Measurements from ENCODE around the gene SIK3. TPM values are rescaled to one million over a fixed set of nuclear protein-coding genes. Genes with fewer than 3 reads are reported as not detected.

Gene SIK3
- polyA plus RNA-seq, 1 experiment: 9.0 TPM

DNA sequence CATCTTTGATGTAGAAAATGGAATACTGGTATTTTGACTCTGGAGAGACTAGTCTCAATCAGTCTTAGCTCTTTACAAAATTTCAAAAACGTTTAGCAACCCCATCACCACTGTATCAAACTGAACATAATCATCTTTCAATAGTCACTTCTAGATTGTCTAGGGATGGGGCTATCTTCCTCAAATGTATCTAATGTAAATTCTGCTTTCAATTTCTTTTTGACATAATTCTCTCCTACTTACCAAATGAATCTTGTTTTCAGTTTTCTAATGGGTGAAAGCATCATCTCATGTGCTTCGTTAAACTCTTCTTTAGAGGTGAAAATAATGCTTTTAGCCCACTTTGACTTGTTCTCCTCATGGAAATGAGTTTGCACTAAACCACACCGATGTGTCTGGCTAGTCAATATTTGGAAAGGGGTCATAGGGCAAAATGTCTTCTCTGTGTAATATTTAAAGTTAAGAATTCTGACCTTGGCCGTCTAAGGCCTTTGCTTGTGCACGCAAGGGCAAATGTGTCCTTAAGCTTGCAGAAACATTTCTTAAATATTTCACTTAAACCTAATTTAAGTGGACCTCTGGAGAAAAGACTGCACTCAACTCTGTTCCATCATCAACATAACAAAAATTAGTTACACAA is 5.2 kb downstream of the SIK3 start:
- Histone ChIP-seq H3K27ac (ENCODE audit: low read depth, low read length) (no peak overlapping the region), H3K27me3 (ENCODE audit: control insufficient read depth, insufficient read depth, low read length) (no peaks in the 10 kb centered on the region), H3K4me3 (ENCODE audit: low read depth, low read length) (no peak overlapping the region), H3K9me3 (ENCODE audit: control insufficient read depth, insufficient read depth, low read length) (no peaks in the 10 kb centered on the region; the same call in 1 of the 2 replicates)
- TF ChIP-seq, protein P1, sequence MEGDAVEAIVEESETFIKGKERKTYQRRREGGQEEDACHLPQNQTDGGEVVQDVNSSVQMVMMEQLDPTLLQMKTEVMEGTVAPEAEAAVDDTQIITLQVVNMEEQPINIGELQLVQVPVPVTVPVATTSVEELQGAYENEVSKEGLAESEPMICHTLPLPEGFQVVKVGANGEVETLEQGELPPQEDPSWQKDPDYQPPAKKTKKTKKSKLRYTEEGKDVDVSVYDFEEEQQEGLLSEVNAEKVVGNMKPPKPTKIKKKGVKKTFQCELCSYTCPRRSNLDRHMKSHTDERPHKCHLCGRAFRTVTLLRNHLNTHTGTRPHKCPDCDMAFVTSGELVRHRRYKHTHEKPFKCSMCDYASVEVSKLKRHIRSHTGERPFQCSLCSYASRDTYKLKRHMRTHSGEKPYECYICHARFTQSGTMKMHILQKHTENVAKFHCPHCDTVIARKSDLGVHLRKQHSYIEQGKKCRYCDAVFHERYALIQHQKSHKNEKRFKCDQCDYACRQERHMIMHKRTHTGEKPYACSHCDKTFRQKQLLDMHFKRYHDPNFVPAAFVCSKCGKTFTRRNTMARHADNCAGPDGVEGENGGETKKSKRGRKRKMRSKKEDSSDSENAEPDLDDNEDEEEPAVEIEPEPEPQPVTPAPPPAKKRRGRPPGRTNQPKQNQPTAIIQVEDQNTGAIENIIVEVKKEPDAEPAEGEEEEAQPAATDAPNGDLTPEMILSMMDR (IDR thresholded peaks at IDR 0.05; ENCODE audit: low read depth, low read length): no peak
- no peak for DNase-seq (ENCODE audit: low read depth, low spot score)
- ChIA-PET CTCF (interaction anchor here (0.5 to 1.5 kb wide), 3 partner anchors 13 to 62 kb away, joined by 3 to 10 read pairs (median 3); no protein-coding TSS in a partner anchor), POLR2A (no interaction called here)

DNA sequence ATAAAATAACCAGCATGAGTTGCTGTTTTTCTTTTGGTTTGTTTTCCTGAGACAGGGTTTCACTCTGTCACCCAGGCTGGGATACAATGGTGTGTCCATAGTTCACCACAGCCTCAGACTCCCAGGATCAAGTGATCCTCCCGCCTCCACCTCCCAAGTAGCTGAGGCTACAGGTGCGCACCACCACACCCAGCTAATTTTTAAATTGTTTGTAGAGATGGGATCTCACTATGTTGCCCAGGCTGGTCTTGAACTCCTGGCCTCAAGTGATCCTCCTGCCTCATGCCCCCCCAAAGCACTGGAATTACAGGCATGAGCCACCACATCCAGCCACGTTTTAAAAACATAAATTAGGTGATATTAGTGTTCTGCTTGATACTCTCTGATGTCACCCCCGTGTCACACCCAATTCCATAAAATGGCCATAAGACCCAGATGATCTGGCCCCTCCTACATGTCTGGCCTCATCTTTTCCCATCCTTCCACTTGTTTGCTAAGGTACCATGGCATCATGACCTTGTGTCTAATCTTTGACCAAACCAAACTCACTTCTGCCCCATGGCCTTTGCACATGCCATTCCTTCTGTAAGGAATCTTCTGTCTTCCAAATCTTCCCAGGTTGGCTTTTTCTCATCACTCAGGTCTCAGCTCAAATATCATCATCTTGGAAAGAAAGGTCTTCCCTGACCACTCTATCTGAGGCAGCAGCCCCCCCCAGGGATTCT is 6.3 kb downstream of the SIK3 start:
- TF ChIP-seq, protein P1 (IDR thresholded peaks at IDR 0.05; ENCODE audit: low read depth, low read length): no peak
- POLR2A ChIA-PET: no interaction called here
- Histone ChIP-seq H3K4me3 (ENCODE audit: low read depth, low read length) (no peak overlapping the region), H3K27me3 (ENCODE audit: control insufficient read depth, insufficient read depth, low read length) (no peaks in the 10 kb centered on the region), H3K27ac (ENCODE audit: low read depth, low read length) (no peak overlapping the region), H3K9me3 (ENCODE audit: control insufficient read depth, insufficient read depth, low read length) (no peaks in the 10 kb centered on the region; the same call in 1 of the 2 replicates)
- CTCF ChIA-PET: interaction anchor here (0.7 kb wide), 1 partner anchor 33 kb away, joined by 3 read pairs; no protein-coding TSS in a partner anchor
- no peak for DNase-seq (ENCODE audit: low read depth, low spot score)

DNA sequence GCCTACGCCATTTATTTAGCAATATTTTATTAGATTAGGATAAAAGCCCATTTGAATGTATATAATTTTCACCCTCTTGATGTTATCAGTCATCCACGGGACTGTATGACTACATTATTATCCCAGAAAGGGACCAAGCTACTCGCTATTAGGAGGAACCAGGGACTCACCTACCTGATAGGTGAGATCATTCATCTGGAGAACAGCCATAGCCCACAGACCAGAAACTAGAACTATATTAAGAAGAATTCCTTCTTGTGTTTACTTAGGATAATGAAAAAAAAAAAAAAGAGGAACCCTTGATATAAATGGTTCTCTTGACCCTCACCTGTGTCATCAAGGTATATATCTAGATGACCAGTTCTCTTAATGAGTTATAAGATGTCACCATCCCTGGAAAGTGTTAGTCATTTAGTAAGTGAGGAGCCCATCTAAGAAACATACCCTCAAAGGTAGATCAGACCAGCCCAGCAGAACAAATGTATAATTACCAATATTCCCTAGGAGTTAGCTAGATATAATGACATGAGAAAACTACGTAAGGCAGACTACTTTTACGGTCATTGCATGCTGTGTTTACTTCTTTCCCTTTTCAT is 8.0 kb downstream of the SIK3 start:
- no peak overlapping the region for H3K4me3 ChIP-seq (ENCODE audit: low read depth, low read length)
- DNase-seq (ENCODE audit: low read depth, low spot score): no peak
- no peaks in the 10 kb centered on the region for H3K27me3 ChIP-seq (ENCODE audit: control insufficient read depth, insufficient read depth, low read length)
- H3K9me3 ChIP-seq (ENCODE audit: control insufficient read depth, insufficient read depth, low read length): no peaks in the 10 kb centered on the region; the same call in 1 of the 2 replicates
- CTCF ChIA-PET: interaction anchor here (0.8 to 0.9 kb wide), 2 partner anchors 8 to 20 kb away, joined by 4 read pairs; partner anchors contain the start of gene SIK3
- TF ChIP-seq, protein P1 (IDR thresholded peaks at IDR 0.05; ENCODE audit: low read depth, low read length): no peak
- POLR2A ChIA-PET: no interaction called here
- H3K27ac ChIP-seq (ENCODE audit: low read depth, low read length): no peak overlapping the region

DNA sequence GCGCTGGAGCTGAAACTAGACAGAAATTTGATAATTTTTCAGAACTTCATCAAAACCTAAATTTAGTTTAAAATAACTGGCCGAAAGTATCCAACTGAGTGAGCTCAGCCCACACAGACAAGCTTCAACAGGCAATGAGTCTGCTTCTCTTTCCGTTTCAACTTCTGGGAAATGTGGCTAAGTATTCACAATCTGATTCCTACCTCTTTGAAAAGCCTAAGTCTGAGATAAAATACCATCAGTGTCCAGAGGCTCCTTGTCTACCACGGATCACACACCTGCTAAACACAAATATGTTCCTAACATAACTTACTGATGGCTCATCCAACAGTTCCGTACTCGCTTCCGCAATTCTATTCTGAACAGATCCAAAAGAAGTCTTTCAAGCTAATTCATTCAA is 8.5 kb downstream of the SIK3 start:
- no peaks in the 10 kb centered on the region; the same call in 1 of the 2 replicates for H3K9me3 ChIP-seq (ENCODE audit: control insufficient read depth, insufficient read depth, low read length)
- DNase-seq (ENCODE audit: low read depth, low spot score): no peak
- no peaks in the 10 kb centered on the region for H3K27me3 ChIP-seq (ENCODE audit: control insufficient read depth, insufficient read depth, low read length)
- H3K27ac ChIP-seq (ENCODE audit: low read depth, low read length): no peak overlapping the region
- ChIA-PET POLR2A (no interaction called here), CTCF (interaction anchor here (0.8 to 1.8 kb wide), 3 partner anchors 9 to 298 kb away, joined by 4 to 6 read pairs (median 4); partner anchors contain the start of genes APOA5 and SIK3)
- TF ChIP-seq, protein P1 (IDR thresholded peaks at IDR 0.05; ENCODE audit: low read depth, low read length): no peak
- H3K4me3 ChIP-seq (ENCODE audit: low read depth, low read length): no peak overlapping the region
